T47D (cell line): ENCODE results near the gene FGF14.
"Not testable (repeated sequence)": the region's sequence is repeated elsewhere in the genome, so short reads cannot be mapped to it uniquely, and the experiment has no call there.

Experiments used
- DNase-seq, 2 experiments: peaks; one replicate each; pipeline versions ENCODE4 v3.0.0 to v3.0.0-alpha.2; 2011 to 2012; ENCODE audit warnings: low read depth in 1 of 2, low spot score in 1 of 2
- JUND ChIP-seq: IDR thresholded peaks from 2 replicates; pipeline ENCODE4 v1.6.1; 2012; ENCODE audit warnings: low read depth
- in situ Hi-C: cut with HindIII; loops from 2 replicates; pipeline ENCODE4 v1.10.0; 2016; ENCODE audit warnings: low sequenced_read_pairs, low pct_unique_long_range_greater_than_20kb

The FGF14 gene

DNA sequence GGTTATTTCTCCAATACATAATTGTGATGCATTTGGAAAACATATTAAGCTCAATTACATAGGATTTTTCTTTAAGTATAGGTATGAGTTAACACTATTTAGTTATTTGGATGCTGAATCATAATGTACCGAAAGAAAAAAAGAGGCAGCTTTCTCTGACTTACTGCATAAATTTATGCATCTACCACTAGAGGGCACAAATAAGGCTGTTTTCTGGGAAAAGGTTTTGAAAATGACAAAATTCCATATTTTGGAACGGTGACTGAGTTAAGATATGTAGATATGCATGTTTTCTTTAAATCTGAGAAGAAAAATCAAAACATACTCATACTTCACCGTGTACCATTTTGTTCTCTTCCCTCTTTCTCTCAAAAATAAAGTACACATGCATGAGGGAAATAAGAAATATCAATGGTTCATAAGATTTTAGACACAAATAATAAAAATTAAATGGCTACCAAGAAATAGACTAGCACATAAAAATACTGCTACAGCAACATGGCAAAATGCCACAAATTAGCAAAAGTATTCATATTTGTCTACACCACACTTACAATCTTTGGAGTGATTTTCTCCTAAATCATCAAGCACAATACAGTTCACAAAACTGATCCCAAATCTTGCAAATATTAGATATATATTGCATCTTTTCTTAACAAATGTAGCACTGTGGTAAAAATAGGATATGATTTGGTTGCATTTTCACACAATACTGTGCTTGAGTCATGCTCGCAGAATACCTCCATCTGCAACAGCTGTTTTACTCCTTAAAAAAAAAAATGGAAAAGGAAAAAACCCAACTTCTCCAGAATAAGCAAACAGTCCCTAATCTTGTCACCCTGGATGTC lies 260.0 kb downstream of the FGF14 start:
- in situ Hi-C loops = no loop called here
- DNase-seq = peak in 1 of 2 experiments; percentile 7
- TF ChIP-seq JUND = no peak

DNA sequence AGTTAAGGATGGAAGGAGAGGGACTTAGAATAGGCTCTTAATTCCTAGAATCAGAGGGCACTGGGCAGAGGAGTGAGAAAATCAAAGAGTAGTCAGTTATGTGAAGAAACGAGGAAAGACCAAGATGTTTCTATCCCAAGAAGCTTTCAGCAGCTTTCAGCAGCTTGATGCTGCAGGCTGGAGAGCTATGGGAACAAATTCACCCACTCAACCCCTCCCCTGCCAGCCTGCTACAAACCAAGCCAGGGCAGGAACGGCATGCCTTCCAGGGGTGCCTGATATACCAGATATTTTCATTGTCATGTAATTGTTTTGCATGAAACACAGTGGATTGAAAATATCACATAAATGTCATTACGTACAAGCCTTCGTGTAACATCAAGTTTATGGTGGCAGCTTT lies 262.2 kb downstream of the FGF14 start:
- in situ Hi-C loops = no loop called here

DNA sequence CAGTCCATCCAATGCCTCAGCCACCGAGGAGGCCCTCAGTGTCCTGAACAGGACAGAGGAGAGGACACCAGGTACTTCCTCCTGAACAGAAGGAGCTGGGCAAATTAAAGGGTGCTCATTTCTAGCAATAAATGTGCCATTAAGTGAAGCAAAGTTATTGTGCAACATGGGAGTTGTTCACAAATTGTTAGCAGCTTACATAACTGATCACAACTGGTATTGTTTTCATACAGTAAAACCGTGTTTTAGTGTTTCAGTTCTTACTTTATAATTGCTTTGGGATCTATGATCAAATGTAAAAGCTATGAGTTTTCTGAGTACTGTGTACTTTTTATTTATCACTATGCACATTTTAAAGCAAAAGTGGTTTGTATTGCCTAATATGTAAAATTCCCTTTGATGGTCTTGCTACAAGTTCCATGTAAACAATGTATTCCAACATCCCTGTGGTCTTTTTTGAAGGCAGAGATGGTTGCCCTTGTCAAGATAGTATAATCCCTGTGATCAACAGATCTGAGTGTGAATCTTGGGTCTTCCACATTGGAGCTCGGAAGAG lies 263.1 kb downstream of the FGF14 start:
- TF ChIP-seq JUND = no peak
- in situ Hi-C loops = no loop called here
- no peak for DNase-seq

More for the DNA sequence above, 262.2 kb downstream of the FGF14 start:
- no peak for TF ChIP-seq JUND
- DNase-seq = no peak

DNA sequence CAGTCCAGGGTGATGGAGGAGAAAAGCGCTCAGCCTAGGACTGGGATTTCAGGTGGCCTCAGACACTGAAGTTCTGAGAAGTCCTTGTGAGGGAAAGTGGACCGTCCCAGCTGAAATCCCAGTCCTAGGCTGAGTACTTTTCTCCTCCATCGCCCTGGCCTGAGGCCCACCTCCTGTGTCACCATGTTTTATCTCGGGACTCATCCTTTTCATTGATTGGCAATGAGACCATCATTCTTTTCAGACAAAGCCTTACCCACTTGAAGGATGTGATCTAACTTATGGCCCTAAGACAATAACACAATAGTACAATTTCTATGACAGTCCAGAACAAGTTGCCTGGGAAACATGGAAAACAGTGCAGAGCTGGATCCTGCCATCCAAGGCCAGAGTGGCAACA lies 263.9 kb downstream of the FGF14 start:
- in situ Hi-C loops = not testable (repeated sequence)

DNA sequence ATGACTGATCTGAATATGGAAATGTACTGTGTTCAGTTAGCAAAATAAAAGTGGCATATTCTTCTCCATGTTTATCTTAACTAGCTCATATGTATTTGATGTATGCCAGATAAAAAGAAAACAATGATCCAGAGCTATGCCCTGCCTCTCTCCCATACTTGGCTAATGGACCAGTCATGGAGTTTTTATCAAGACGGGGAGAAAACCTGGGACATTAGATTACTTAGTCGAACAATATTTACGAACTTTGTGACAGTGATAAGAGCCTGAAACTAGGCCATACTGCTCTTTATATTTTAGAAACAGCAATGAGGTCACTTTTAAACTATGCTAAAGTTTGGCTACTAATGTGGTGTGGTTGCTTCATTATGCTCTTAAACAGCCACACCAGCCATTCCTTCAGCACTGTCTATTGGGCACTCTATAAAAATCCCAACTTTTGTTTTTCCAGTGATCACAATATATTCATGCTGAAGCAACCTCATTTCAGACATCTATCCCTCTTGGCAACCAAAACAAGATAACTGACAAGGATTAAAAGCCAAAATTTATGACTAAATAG lies 265.0 kb downstream of the FGF14 start:
- DNase-seq = no peak
- TF ChIP-seq JUND = no peak
- in situ Hi-C loops = no loop called here

More for the DNA sequence above, 263.9 kb downstream of the FGF14 start:
- DNase-seq = not testable (repeated sequence)

DNA sequence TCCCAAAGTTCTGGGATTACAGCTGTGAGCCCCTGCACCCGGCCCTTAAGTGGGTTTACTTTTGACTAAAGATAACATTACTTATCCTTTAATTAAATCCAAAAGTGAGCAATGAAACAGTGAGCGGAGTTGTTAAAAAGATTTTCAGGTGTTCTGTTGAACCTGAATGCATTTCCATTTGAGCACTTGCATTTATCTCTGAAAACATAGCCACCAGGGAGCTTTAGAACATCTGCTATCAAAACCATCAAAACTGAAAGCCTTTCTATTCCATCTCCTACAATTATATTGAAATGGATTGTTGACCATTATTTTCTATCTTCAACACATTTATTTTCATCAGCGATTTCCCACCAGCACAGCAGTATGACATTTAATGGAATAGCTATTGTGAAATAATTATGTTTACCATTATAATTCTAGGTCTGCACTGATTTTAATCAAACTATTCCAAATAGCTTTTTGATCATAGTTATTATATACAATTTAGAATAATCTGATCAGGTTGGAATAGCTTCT lies 269.0 kb downstream of the FGF14 start:
- no peak for DNase-seq
- in situ Hi-C loops = no loop called here
- no peak for TF ChIP-seq JUND

DNA sequence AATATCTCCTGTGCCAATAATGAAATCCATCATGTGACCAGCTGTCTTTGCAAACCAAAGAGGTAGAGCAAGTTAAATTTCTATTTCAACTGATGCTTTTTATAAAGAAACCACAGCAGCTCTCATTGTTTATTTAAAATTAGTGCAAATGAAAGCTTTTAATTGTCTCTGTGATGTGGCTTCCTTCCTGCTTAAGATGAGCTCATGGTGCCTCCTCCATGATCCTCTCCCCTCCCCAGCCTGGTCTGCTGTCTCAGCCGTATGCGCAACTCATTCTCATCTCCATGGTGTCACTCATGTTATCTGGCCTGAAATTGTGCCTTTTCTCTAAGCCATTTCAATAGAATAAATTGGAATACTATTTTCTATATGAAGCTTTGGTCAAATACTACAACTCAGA lies 270.6 kb downstream of the FGF14 start:
- DNase-seq = no peak
- TF ChIP-seq JUND = no peak
- in situ Hi-C loops = no loop called here

DNA sequence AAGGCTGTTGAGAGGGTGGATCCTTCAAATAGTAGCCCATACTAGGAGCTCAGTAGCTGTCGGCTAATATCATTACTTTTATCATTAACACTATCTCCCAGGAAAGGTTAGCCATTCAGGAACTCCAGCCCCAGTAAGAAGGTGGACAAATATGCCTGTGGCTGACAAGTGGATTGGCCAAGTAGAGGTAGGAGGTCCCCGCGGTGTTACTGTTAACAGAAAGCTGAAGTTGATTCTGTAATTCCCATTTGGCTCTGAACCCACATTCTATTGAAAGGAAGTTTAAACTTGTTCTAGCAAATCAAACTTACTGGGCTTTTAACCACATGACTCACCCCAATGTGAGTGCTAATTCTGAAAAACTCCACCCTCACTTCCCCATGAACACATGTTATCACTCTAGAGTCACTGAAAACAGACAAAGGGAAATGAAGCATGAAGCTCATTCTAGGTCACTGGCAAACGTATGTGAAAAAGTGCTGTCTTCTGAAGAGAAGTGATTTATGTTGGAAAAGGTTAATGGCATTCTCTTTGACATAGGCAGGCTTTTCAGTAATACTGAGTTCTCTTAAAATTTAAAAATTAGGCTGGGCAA lies 273.5 kb downstream of the FGF14 start:
- in situ Hi-C loops = no loop called here
- no peak for DNase-seq
- TF ChIP-seq JUND = no peak

DNA sequence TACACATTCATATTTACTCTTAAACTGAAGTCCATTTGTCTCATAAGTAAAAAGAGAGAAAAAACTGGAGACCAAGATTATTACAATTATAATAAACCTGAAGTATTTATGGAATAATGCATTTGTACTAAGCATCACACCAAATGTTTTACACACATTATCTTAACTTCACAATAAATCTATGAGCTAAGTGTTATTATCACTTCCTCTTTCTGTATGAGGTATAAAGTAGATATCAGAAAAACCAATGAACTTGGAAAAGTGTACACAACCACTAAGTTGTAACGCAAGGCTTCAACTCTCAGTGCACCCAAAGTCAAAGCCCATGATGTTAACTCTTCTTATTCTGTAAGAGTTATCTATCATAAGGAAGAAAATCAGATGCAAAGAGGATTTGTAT lies 274.7 kb downstream of the FGF14 start:
- TF ChIP-seq JUND = no peak
- in situ Hi-C loops = no loop called here

DNA sequence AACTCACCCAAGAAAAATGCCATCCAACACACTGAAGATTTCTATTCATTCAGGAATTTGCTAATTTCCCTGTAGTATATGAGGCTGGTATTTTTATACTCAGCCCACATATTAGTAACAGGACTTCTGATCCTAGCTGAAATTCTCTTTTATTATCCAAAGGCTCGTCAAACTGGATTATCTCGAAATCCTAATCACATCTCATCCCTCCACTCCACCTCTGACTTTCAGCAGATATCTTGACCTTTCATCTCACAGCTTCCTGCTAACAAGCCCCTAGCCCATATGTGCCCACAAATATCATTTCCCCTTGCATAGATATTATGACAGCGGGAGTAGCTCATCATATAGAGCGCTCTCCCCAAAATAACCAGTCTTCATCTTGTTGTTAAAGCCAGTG lies 279.7 kb downstream of the FGF14 start:
- no peak for DNase-seq
- TF ChIP-seq JUND = no peak
- in situ Hi-C loops = no loop called here

More for the DNA sequence above, 274.7 kb downstream of the FGF14 start:
- DNase-seq = no peak

DNA sequence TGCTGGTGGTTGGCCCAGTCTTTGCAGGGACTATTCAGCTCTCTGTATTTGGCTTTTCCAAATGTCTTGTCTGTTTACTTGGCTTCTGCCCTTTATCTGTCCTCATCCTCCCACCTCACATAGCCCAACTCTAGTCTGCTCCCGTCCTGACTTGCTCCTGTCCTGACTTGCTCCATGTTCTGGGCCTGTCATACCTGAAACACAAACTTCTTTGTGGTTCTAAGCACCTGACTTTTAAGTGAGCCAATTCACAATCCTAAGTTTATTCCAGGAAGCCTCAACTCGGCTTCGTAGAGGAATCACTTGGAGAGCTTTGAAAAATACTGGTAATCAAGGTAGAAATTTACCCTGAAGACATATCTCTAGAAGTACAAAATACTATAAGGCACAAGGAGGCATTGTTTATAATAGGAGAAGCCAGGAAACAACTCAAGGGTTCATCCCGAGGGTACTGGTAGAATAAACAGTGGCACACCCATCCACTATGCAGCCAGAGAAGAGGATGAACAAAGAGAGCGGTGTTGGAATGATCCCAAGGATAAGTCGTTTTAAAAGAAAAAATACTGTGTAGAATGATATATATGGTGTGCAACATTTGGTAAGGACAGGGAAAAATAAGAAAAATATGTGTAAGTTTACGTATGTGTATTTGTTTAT lies 284.5 kb downstream of the FGF14 start:
- DNase-seq = no peak
- no peak for TF ChIP-seq JUND
- in situ Hi-C loops = no loop called here

DNA sequence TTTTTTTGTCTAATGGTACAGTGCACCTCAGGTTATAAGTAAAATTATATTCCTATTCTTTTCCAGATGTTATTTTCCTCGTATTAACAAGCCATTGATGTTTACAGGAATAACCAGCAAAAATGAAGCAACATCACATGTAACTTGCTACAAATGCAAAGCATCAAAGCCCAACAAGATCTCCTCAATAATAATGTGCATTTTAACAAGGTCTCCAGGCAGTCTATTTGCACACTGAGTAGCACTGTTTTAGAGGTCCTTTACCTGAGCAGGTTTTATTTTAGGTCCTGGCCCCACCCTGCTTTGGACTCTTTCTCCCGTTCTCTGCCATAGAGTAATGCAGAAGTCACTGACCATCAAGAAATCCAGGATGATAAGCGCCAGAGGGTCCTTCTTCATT lies 298.4 kb downstream of the FGF14 start:
- no peak for TF ChIP-seq JUND
- no peak for DNase-seq
- in situ Hi-C loops = no loop called here
